Vagina (tissue), 2 donors: ENCODE measurements around the gene RBKS. TPM values are rescaled to one million over a fixed set of nuclear protein-coding genes. Genes with fewer than 3 reads are reported as not detected.

Experiments
- DNase-seq, 2 donors: peaks; one replicate each; pipeline ENCODE4 v3.0.0-alpha.2; 2017; ENCODE audit errors: extremely low spot score in 2 of 2
- H3K27ac ChIP-seq: fragments of 200-600 bp; sonication (generic); one replicate; pipeline ENCODE4 v1.5.1; 2019
- H3K27me3 ChIP-seq: fragments of 200-600 bp; sonication (generic); one replicate; pipeline ENCODE4 v1.5.1; 2019
- H3K36me3 ChIP-seq, 2 donors: fragments of 200-600 bp; sonication (generic); one replicate each; pipeline ENCODE4 v1.5.1; 2017 to 2019
- H3K4me1 ChIP-seq: fragments of 200-600 bp; sonication (generic); one replicate; pipeline ENCODE4 v1.5.1; 2019
- H3K4me3 ChIP-seq, 2 donors: fragments of 200-600 bp; sonication (generic); 1 replicate in 1 of 2; 2 replicates in 1 of 2; pipeline ENCODE4 v1.5.1; 2016 to 2019
- H3K9me3 ChIP-seq: fragments of 200-600 bp; sonication (generic); one replicate; pipeline ENCODE4 v1.5.1; 2019
- CTCF ChIP-seq, 3 experiments: fragments of 450-650 bp in 2 of 3; fragments of 200-600 bp in 1 of 3; sonication (generic) in 1 of 3; IDR thresholded peaks; one replicate each; pipeline ENCODE4 v1.5.1; 2017 to 2019; ENCODE audit warnings: antibody characterized with exemption in 3 of 3, mild to moderate bottlenecking in 2 of 3, moderate library complexity in 2 of 3
- POLR2A ChIP-seq, 2 donors: fragments of 450-650 bp; IDR thresholded peaks; one replicate each; pipeline ENCODE4 v1.6.1; 2017; ENCODE audit warnings: antibody characterized with exemption in 2 of 2, mild to moderate bottlenecking in 2 of 2, moderate library complexity in 2 of 2
- POLR2AphosphoS5 ChIP-seq, 2 donors: sonication (generic); formaldehyde crosslinking; IDR thresholded peaks; one replicate each; pipeline ENCODE4 v1.9.0; 2017; ENCODE audit warnings: antibody characterized with exemption in 2 of 2, mild to moderate bottlenecking in 2 of 2, low read depth in 1 of 2; ENCODE audit not compliant: insufficient read depth in 1 of 2
- intact Hi-C: fragments of 100-400 bp; cut with DNase I; formaldehyde crosslinking; loops from one replicate; pipeline ENCODE4 v1.15.1; 2023
- total RNA-seq: library from RNA; depleted of rRNA; stranded (reverse); fragments of >200 nt; gene quantifications from one replicate; pipeline ENCODE4 v1.2.3, GENCODE V29; 2016

Gene RBKS
- total RNA-seq, 1 donor from 2014 or later: 2.2 TPM

DNA sequence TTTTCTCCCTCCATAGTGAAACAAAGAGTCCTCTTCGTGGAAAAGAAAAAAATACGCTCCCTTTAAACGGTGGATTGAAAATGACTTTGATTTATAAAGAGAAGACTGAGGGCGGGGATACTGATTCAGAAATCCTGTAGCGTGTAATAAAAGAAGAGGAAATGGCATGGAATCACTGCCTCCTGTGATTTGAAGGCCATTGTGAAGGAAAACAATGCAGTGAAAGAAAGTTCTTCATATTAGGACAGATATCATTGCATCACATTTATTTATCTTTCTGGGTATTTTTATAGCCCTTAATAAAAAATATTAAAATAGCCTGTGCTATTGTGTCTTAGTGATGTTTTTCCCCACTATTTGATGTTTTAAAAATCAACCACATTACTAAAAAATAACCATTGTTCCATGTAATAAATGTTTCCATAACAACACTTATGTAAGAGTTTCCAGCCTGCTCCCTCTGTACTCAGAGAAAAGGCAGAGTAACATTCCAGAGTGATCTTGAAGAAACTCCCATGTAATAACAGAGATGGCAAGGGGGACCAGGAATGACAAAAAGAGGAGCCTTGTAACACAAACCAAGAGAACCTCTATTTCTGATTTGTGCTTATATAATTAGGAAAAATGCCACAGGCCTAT is 110.7 kb downstream of the RBKS start:
- Histone ChIP-seq H3K27me3 (no peaks in the 10 kb centered on the region), H3K36me3 (peaks cover 0 to 8% of the 10 kb centered on the region in 2 donors), H3K9me3 (no peaks in the 10 kb centered on the region), H3K27ac (peak overlapping the region; percentile 73), H3K4me3 (no peak overlapping the region), H3K4me1 (peaks cover 18% of the 10 kb centered on the region)
- no peak for TF ChIP-seq POLR2A (IDR thresholded peaks at IDR 0.05)
- TF ChIP-seq POLR2AphosphoS5 (IDR thresholded peaks at IDR 0.05; ENCODE audit: insufficient read depth in 1 of 2, low read depth in 1 of 2): peak in 1 of 2 donors; percentile 87
- intact Hi-C loops: no loop called here
- no peak for DNase-seq

DNA sequence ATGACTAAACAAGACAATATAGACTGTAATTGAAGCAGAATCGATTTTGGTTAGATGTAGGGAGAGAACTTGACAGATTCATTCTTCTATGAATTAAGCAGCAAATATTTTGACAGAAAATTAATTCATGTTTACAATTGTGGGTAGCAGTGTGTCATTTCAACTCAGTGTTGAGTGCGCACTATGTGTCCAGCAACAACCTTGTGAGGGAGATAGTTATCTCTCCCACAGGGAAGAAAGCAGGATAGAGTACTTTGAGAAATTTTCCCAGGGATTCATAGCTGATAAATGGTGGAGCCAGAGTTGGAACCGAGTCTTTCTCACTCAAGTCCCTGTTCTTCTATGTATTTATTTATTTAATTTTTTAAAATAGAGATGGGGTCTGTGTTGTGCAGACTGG is 113.5 kb downstream of the RBKS start:
- intact Hi-C loops: no loop called here
- TF ChIP-seq POLR2A (IDR thresholded peaks at IDR 0.05) (no peak), POLR2AphosphoS5 (IDR thresholded peaks at IDR 0.05; ENCODE audit: insufficient read depth in 1 of 2, low read depth in 1 of 2) (no peak), CTCF (IDR thresholded peaks at IDR 0.05) (no peak)
- peaks cover 39% of the 10 kb centered on the region for H3K4me1 ChIP-seq

GRCh38 chr2:27776097-27776496 is 114.1 kb downstream of the RBKS start:
- peaks cover 39% of the 10 kb centered on the region for H3K4me1 ChIP-seq
- H3K9me3 ChIP-seq: no peaks in the 10 kb centered on the region
- no peaks in the 10 kb centered on the region for H3K36me3 ChIP-seq
- H3K4me3 ChIP-seq: no peak overlapping the region
- H3K27me3 ChIP-seq: no peaks in the 10 kb centered on the region
- intact Hi-C loops: no loop called here
- H3K27ac ChIP-seq: peak overlapping the region; percentile 54
- no peak for DNase-seq
- TF ChIP-seq POLR2A (IDR thresholded peaks at IDR 0.05): no peak
- TF ChIP-seq CTCF (IDR thresholded peaks at IDR 0.05): no peak
- TF ChIP-seq POLR2AphosphoS5 (IDR thresholded peaks at IDR 0.05; ENCODE audit: insufficient read depth in 1 of 2, low read depth in 1 of 2): no peak

More for the DNA sequence above, 113.5 kb downstream of the RBKS start:
- Histone ChIP-seq H3K9me3 (no peaks in the 10 kb centered on the region), H3K36me3 (no peaks in the 10 kb centered on the region), H3K4me3 (no peak overlapping the region), H3K27ac (peak overlapping the region; percentile 54), H3K27me3 (no peaks in the 10 kb centered on the region)
- no peak for DNase-seq

GRCh38 chr2:27773959-27774358 is 116.2 kb downstream of the RBKS start:
- Histone ChIP-seq H3K4me3 (no peak overlapping the region), H3K36me3 (no peaks in the 10 kb centered on the region), H3K27ac (peak overlapping the region; percentile 86), H3K27me3 (no peaks in the 10 kb centered on the region), H3K4me1 (peaks cover 39% of the 10 kb centered on the region), H3K9me3 (no peaks in the 10 kb centered on the region)
- no peak for DNase-seq
- TF ChIP-seq CTCF (IDR thresholded peaks at IDR 0.05) (no peak), POLR2AphosphoS5 (IDR thresholded peaks at IDR 0.05; ENCODE audit: insufficient read depth in 1 of 2, low read depth in 1 of 2) (no peak), POLR2A (IDR thresholded peaks at IDR 0.05) (no peak)
- intact Hi-C loops: no loop called here

- Histone ChIP-seq H3K27me3 (no peaks in the 10 kb centered on the region), H3K4me3 (peak overlapping the region; percentile 79 to 81), H3K27ac (peak overlapping the region; percentile 86), H3K9me3 (no peaks in the 10 kb centered on the region), H3K4me1 (peaks cover 39% of the 10 kb centered on the region), H3K36me3 (no peaks in the 10 kb centered on the region)
- TF ChIP-seq CTCF (IDR thresholded peaks at IDR 0.05) (no peak), POLR2A (IDR thresholded peaks at IDR 0.05) (no peak), POLR2AphosphoS5 (IDR thresholded peaks at IDR 0.05; ENCODE audit: insufficient read depth in 1 of 2, low read depth in 1 of 2) (no peak)
- no peak for DNase-seq
- intact Hi-C loops: no loop called here
Observed at GRCh38 chr2:27772804-27773203, 117.4 kb downstream of the RBKS start.
